HUES64 (cell line): ENCODE measurements around the gene TBC1D22B.
A peak's percentile ranks its signal among the peaks of the same experiment; 100 is the strongest.

ENCODE experiments used
- H3K27ac ChIP-seq: 2 replicates; pipeline ENCODE4 v1.7.0; 2013; ENCODE audit warnings: low read depth, low read length, inconsistent platforms
- H3K27me3 ChIP-seq: 2 replicates; pipeline ENCODE4 v1.6.1; 2013; ENCODE audit warnings: mild to moderate bottlenecking, low read length; ENCODE audit not compliant: insufficient read depth
- H3K36me3 ChIP-seq: 2 replicates; pipeline ENCODE4 v1.6.1; 2013; ENCODE audit warnings: mild to moderate bottlenecking, low read length; ENCODE audit not compliant: insufficient read depth
- H3K4me1 ChIP-seq: 2 replicates; pipeline ENCODE4 v1.6.1; 2013; ENCODE audit warnings: mild to moderate bottlenecking, low read length, moderate library complexity; ENCODE audit not compliant: insufficient read depth
- H3K4me3 ChIP-seq: 2 replicates; pipeline ENCODE4 v1.5.1; 2013; ENCODE audit warnings: mild to moderate bottlenecking, low read length, moderate library complexity
- H3K9ac ChIP-seq: 2 replicates; pipeline ENCODE4 v1.6.1; 2013; ENCODE audit warnings: mild to moderate bottlenecking, low read depth, low read length
- H3K9me3 ChIP-seq: 2 replicates; pipeline ENCODE4 v1.6.1; 2013; ENCODE audit warnings: low read depth, low read length; ENCODE audit not compliant: insufficient read depth
- WGBS: fragments of 150-250, 120-280 bp; methylation state at CpG from one replicate; pipeline ENCODE4 v1.1.7; 2013; ENCODE audit warnings: missing lambda C conversion rate; 5-methylcytosine and 5-hydroxymethylcytosine counted together

Gene TBC1D22B

DNA sequence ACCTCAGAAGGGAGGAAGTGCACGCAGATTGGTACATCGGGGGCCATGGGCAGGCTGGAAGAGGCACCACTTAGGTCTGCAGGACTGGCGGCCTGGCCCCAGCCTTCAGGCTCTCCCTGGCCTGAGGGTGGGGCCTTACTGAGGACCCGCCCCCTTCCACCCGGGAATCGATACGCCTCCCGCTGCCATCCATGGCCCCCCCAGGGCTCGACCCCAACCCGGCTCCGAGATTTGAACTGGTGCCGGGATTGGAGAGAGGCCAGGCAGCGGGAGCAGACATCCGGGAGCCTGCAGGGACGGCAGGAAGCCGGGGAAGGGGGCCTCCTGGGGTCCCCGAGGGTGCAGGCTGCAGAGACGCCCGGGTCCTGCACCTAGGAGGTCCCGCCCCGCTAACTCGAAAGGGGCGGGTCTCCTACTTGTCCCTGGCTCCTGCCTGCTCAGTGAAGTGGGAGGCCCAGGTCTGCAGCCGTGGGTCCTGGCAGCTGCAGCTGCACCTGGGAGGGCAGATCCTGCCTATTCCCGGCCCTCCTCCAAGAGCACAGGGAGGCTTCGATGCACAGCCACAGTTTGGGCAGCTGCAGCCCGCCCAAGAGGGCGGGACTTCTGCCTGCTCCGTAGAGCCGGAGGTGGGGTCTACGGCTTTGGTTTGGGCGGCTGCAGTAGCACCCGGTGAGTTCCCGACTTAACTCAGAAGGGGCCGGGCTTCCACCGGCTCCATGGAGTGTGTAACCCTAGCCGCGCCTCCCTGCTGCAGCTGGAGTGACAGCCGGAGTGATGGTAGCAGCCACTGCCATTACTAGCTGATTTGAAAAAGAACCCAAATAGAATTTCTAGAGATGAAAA is 35.2 kb upstream of the TBC1D22B start:
- no peaks in the 10 kb centered on the region for H3K27me3 ChIP-seq
- under 1% methylated on average over 39 of the region's 39 CpGs for WGBS

DNA sequence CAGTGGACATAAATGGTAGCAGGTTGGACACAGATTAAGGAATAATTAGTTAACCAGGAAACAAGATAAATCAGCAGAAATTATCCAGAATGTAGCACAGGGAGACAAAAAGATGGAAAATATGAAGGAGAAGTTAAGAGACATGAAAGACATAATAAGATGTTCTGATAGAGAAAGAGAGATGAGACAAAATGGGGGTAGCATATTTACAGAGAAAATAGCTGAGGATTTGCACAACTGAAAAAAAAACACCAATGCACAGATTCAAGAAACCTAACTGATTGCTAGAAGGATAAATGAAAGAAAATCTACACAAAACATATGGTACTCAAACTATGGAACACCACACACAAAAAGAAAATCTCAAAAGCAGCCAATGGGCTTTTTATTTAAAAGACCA is 34.6 kb upstream of the TBC1D22B start:
- Histone ChIP-seq H3K27me3 (no peaks in the 10 kb centered on the region), H3K36me3 (no peaks in the 10 kb centered on the region), H3K4me3 (peak overlapping the region; percentile 60), H3K9ac (no peak overlapping the region), H3K9me3 (no peaks in the 10 kb centered on the region), H3K4me1 (peaks cover 10% of the 10 kb centered on the region), H3K27ac (no peak overlapping the region; the same call in 1 of the 2 replicates)

More for the DNA sequence above, 35.2 kb upstream of the TBC1D22B start:
- Histone ChIP-seq H3K4me1 (peaks cover 10% of the 10 kb centered on the region), H3K36me3 (no peaks in the 10 kb centered on the region), H3K9ac (peak overlapping the region; percentile 50), H3K4me3 (peak overlapping the region; percentile 60), H3K9me3 (no peaks in the 10 kb centered on the region), H3K27ac (peak overlapping the region; percentile 62)

DNA sequence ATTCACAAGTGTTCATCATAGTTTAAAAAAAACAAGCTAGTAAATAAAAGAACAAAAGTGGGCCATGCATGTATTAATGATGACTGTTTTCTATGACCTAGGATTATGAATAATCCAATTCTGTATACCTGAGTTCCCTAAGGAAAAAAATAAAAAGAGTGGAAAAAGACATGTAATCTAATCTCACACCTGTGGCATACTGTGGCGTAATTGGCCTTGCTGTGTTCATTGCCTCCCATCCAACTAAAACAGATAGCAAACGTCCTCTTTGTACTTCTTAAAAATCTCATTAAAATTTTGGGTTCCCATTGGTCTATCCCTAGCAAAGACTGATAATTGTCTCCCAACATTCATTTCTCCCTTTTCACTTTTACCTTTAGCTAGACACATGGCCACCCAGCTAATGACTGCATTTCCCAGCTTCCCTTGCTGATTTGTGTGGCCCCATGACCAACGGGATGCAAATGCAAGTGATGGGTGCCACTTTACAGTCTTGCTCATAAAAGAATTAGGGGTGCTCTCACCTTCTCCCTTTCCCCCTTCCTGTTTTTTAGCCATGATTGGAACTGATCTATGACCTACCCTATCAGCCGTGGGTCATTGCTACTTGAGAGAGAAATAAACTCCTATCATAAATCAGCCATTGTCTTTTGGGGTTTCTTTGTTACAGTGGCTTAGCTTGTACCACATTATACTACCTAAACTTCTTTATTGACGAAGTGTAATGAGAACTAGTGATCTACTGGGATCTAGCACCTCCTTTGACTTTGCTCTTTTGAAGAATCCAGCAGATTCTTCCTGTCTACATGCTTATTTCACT is 32.0 kb upstream of the TBC1D22B start:
- Histone ChIP-seq H3K27ac (no peak overlapping the region), H3K36me3 (no peaks in the 10 kb centered on the region), H3K9ac (no peak overlapping the region), H3K4me1 (peaks cover 10% of the 10 kb centered on the region), H3K27me3 (no peaks in the 10 kb centered on the region), H3K4me3 (no peak overlapping the region), H3K9me3 (no peaks in the 10 kb centered on the region)
- WGBS = 88% methylated on average over 5 of the region's 5 CpGs

DNA sequence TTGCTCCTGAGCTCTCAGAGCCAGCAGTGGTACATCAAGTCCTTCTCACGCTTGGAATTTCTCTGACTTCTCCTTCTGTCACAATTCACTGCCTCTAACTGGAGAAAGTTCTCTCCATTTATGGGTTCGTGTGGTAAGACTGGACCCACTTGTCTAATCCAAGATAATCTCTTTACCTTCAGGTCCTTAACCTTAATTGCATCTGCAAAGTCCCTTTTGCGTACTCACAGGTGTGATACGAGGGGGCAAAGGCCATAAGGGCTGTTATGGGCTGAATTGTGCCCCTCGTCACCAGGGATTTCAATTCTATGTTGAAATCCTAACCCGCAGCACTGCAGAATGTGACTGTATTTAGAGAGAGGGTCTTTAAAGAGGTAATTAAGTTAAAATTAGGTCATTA is 27.5 kb upstream of the TBC1D22B start:
- no peak overlapping the region for H3K4me3 ChIP-seq
- H3K9ac ChIP-seq = no peak overlapping the region
- H3K36me3 ChIP-seq = no peaks in the 10 kb centered on the region
- no peak overlapping the region for H3K27ac ChIP-seq
- no peaks in the 10 kb centered on the region for H3K9me3 ChIP-seq
- WGBS = 94% methylated on average over 6 of the region's 6 CpGs
- H3K27me3 ChIP-seq = no peaks in the 10 kb centered on the region
- no peaks in the 10 kb centered on the region for H3K4me1 ChIP-seq

DNA sequence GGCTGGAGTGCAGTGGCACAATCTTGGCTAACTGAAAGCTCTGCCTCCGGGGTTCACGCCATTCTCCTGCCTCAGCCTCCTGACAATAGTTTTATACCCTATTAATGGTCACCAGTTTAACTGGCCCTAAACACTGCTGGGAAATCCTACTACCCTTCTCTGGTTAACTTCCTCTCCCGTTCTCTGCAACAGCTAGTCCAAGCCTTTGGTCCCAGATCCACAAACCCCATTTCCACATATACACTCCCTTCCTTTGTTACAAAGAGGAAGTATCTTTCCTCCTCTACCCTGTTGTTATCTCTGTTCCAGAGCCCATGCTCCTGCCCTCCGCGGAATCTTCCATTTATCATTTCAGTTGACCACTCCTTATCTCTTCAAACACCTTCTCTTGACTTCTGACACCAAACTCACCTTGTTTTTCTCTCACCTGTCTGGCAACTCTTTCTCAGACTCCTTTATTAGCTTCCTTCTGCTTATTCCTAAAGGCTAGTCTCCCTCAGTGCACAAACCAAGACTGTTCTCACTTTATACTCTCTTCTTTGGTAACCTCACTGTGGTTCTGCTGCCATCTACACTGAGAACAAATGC is 25.0 kb upstream of the TBC1D22B start:
- 91% methylated on average over 5 of the region's 5 CpGs for WGBS
- no peak overlapping the region for H3K4me3 ChIP-seq
- peaks cover 9% of the 10 kb centered on the region; the same call in 1 of the 2 replicates for H3K4me1 ChIP-seq
- H3K27me3 ChIP-seq = no peaks in the 10 kb centered on the region
- no peak overlapping the region for H3K9ac ChIP-seq
- H3K36me3 ChIP-seq = no peaks in the 10 kb centered on the region
- H3K9me3 ChIP-seq = no peaks in the 10 kb centered on the region
- H3K27ac ChIP-seq = no peak overlapping the region

DNA sequence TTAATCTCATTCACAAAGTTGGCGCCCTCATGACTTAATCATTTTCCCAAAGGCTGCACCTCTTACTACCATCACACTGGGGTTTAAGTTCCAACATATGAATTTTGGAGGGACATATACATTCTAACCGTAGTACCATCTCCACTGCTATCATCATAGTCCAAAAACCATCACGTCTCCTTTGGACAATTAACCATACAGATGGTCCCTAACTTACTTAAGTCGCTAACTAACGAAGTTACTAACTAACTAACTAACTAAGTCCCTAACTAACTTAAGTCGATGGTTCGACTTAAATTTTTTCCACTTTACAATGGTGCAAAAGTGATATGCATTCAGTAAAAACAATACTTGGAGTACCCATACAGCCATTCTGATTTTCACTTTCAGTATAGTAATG is 24.0 kb upstream of the TBC1D22B start:
- whole genome bisulfite sequencing = 94% methylated on average over 6 of the region's 7 CpGs
- Histone ChIP-seq H3K4me1 (peaks cover 9% of the 10 kb centered on the region; the same call in 1 of the 2 replicates), H3K4me3 (no peak overlapping the region), H3K9me3 (no peaks in the 10 kb centered on the region), H3K27ac (no peak overlapping the region), H3K36me3 (no peaks in the 10 kb centered on the region), H3K27me3 (no peaks in the 10 kb centered on the region), H3K9ac (no peak overlapping the region)

DNA sequence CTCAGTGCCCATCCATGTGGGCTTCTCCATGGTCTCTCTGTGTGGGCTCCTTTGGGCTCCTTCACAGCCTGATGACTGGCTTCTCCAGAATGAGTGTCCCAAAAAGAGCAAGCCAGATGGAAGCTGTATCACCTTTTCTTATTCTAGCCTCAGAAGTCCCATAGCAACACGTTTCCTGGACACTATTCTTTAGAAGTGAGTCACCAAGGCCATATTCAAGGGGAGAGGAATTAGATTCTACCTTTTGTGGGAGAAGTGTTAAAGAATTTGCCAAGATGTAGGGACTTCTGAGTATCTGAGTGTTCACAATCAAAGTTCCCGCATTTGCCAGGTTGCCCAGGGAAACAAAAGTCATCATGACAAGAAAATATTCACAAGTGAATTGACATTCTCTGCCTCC is 20.7 kb upstream of the TBC1D22B start:
- Histone ChIP-seq H3K27ac (no peak overlapping the region), H3K36me3 (no peaks in the 10 kb centered on the region)

DNA sequence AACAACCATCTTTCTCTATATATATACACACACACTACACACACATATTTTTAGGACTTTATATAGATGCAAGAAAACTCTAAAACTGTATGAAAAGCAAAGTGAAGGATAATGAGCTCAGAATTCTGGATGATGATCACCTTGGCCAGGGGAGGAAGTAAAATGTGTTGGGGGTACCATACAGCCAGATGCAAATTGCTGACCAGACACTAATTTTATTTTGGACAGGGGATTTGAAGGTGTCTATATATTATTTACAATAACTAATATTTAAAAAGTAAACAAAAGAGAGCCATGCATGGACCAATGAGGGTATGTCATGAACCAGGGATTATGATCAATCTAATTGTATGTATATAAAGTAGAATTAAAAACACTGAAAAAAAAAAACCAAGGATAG is 19.8 kb upstream of the TBC1D22B start:
- Histone ChIP-seq H3K4me1 (peaks cover 12% of the 10 kb centered on the region), H3K36me3 (no peaks in the 10 kb centered on the region), H3K9ac (no peak overlapping the region), H3K4me3 (no peak overlapping the region), H3K27ac (no peak overlapping the region), H3K27me3 (no peaks in the 10 kb centered on the region), H3K9me3 (no peaks in the 10 kb centered on the region)

More for the DNA sequence above, 20.7 kb upstream of the TBC1D22B start:
- WGBS = 75% methylated on average over 2 of the region's 2 CpGs
- Histone ChIP-seq H3K9ac (no peak overlapping the region), H3K9me3 (no peaks in the 10 kb centered on the region), H3K4me3 (no peak overlapping the region), H3K4me1 (peaks cover 9% of the 10 kb centered on the region; the same call in 1 of the 2 replicates), H3K27me3 (no peaks in the 10 kb centered on the region)

DNA sequence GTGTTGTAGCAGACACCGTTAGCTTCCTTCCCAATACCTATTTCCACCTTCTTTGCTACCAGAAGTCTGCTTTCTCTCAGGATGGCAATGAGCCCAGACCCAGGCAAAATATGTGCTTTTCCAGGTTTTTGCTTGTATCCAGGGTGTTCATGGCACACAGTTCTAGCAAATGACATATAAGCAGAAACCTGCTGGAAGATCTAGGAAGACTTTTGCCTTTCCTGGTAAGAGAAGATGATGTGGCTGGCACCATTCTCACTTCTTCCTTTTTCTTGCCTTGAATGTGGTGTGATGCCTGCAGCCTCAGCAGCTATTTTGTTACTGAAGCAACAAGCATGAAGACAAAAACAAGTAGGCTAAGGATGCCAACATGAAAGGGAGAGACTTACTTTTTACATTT is 19.2 kb upstream of the TBC1D22B start:
- Histone ChIP-seq H3K27me3 (no peaks in the 10 kb centered on the region), H3K4me3 (no peak overlapping the region), H3K36me3 (no peaks in the 10 kb centered on the region), H3K9ac (no peak overlapping the region), H3K9me3 (no peaks in the 10 kb centered on the region), H3K27ac (no peak overlapping the region), H3K4me1 (peaks cover 12% of the 10 kb centered on the region)
- WGBS = 74% methylated on average over 1 of the region's 1 CpG

DNA sequence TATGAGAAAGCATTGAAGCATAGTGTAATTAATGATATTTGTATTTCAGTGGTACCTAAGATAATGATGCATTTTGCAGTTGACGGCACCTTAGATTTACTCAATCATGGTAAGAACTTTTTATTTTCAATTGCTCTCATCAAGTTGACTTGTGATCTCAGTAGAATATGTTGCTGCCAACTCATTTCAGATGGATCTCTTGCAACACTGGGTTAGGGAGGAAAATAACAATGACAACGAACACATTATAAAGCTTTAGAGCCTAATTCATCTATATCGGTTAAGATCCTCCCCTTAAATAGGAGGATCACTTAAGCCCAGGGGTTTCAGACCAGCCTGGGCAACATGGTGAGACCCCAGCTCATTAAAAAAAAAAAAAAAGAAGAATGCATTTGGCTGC is 18.0 kb upstream of the TBC1D22B start:
- H3K36me3 ChIP-seq = no peaks in the 10 kb centered on the region
- H3K27me3 ChIP-seq = no peaks in the 10 kb centered on the region
- H3K27ac ChIP-seq = no peak overlapping the region
- no peak overlapping the region for H3K9ac ChIP-seq
- no peaks in the 10 kb centered on the region for H3K9me3 ChIP-seq
- peaks cover 12% of the 10 kb centered on the region for H3K4me1 ChIP-seq
- H3K4me3 ChIP-seq = no peak overlapping the region
- WGBS = 86% methylated on average over 3 of the region's 3 CpGs
